DND-41 (cell line): ENCODE results near the gene GC.

ENCODE experiments used
- ATAC-seq: fragments of 200-7000 bp; cut with Tn5 transposase; 3 replicates; pipeline ENCODE4 v1.9.1; 2021; ENCODE audit warnings: low read depth; ENCODE audit not compliant: insufficient read depth
- DNase-seq: peaks from one replicate; pipeline ENCODE4 v3.0.0-alpha.2; 2020
- H2AFZ ChIP-seq: 2 replicates; pipeline ENCODE4 v1.6.0; 2012; ENCODE audit warnings: low read depth, low read length
- H3K27ac ChIP-seq: 2 replicates; pipeline ENCODE4 v1.5.1; 2012; ENCODE audit warnings: low read length, inconsistent platforms
- H3K27me3 ChIP-seq: fragments of 200-600 bp; sonication (generic); 2 replicates; pipeline ENCODE4 v1.6.0; 2012; ENCODE audit warnings: low read length, mild to moderate bottlenecking, inconsistent platforms; ENCODE audit not compliant: insufficient read depth, poor library complexity
- H3K36me3 ChIP-seq: 2 replicates; pipeline ENCODE4 v1.5.1; 2012; ENCODE audit warnings: low read length, inconsistent platforms; ENCODE audit not compliant: insufficient read depth
- H3K4me1 ChIP-seq: 2 replicates; pipeline ENCODE4 v1.5.1; 2012; ENCODE audit warnings: mild to moderate bottlenecking, low read length; ENCODE audit not compliant: insufficient read depth
- H3K4me2 ChIP-seq: 2 replicates; pipeline ENCODE4 v1.6.0; 2012; ENCODE audit warnings: mild to moderate bottlenecking, moderate library complexity, low read length, inconsistent platforms; ENCODE audit not compliant: insufficient read depth
- H3K4me3 ChIP-seq, 2 experiments: fragments of 200-600 bp in 1 of 2; shearing (Covaris generic) in 1 of 2; 2 replicates each; pipeline ENCODE4 v1.5.1; 2012 to 2016; ENCODE audit warnings: inconsistent platforms in 2 of 2, low read length in 2 of 2, mild to moderate bottlenecking in 2 of 2, low read depth in 1 of 2, moderate library complexity in 1 of 2
- H3K79me2 ChIP-seq: 2 replicates; pipeline ENCODE4 v1.6.0; 2012; ENCODE audit warnings: low read length, inconsistent platforms; ENCODE audit not compliant: insufficient read depth
- H3K9ac ChIP-seq: 2 replicates; pipeline ENCODE4 v1.6.0; 2012; ENCODE audit warnings: low read depth, mild to moderate bottlenecking, inconsistent platforms, low read length, moderate library complexity
- H3K9me3 ChIP-seq: 2 replicates; pipeline ENCODE4 v1.5.1; 2012; ENCODE audit warnings: low read length, moderate library complexity, mild to moderate bottlenecking, inconsistent platforms; ENCODE audit not compliant: insufficient read depth, severe bottlenecking
- H4K20me1 ChIP-seq: 2 replicates; pipeline ENCODE4 v1.6.0; 2012; ENCODE audit warnings: low read length; ENCODE audit not compliant: insufficient read depth
- CTCF ChIP-seq: IDR thresholded peaks from 2 replicates; pipeline ENCODE4 v1.5.1; 2012; ENCODE audit warnings: borderline replicate concordance, low read length, moderate library complexity, mild to moderate bottlenecking; ENCODE audit not compliant: poor library complexity, severe bottlenecking; ENCODE audit errors: extremely low read depth
- EZH2 ChIP-seq: IDR thresholded peaks from 3 replicates; pipeline ENCODE4 v1.6.1; 2012; ENCODE audit warnings: borderline replicate concordance, low read depth, mild to moderate bottlenecking, moderate library complexity, low read length, inconsistent platforms; ENCODE audit not compliant: severe bottlenecking

GC gene

GRCh38 chr4:71771613-71772012, 12.3 kb downstream of the GC start:
- H2AFZ ChIP-seq = no peak overlapping the region
- no peak for ATAC-seq
- no peak overlapping the region for H3K27ac ChIP-seq
- H3K36me3 ChIP-seq = no peaks in the 10 kb centered on the region
- H3K9ac ChIP-seq = no peak overlapping the region
- TF ChIP-seq EZH2 (no peak), CTCF (no peak)
- H3K79me2 ChIP-seq = no peaks in the 10 kb centered on the region
- H3K27me3 ChIP-seq = no peaks in the 10 kb centered on the region
- H3K4me3 ChIP-seq = no peak overlapping the region
- no peaks in the 10 kb centered on the region for H3K4me1 ChIP-seq
- H3K4me2 ChIP-seq = no peak overlapping the region
- no peaks in the 10 kb centered on the region for H4K20me1 ChIP-seq
- no peak for DNase-seq
- H3K9me3 ChIP-seq = no peaks in the 10 kb centered on the region

- DNase-seq (no peak), ATAC-seq (no peak)
- Histone ChIP-seq H3K79me2 (no peaks in the 10 kb centered on the region), H3K27me3 (no peaks in the 10 kb centered on the region), H2AFZ (no peak overlapping the region), H3K36me3 (no peaks in the 10 kb centered on the region), H3K27ac (no peak overlapping the region), H3K4me2 (no peak overlapping the region), H4K20me1 (no peaks in the 10 kb centered on the region), H3K9me3 (no peaks in the 10 kb centered on the region), H3K9ac (no peak overlapping the region), H3K4me3 (no peak overlapping the region), H3K4me1 (no peaks in the 10 kb centered on the region)
- TF ChIP-seq EZH2 (no peak), CTCF (no peak)
Measured at GRCh38 chr4:71769434-71769833, 14.4 kb downstream of the GC start.

- H2AFZ ChIP-seq = no peak overlapping the region
- no peaks in the 10 kb centered on the region for H3K79me2 ChIP-seq
- H3K9me3 ChIP-seq = no peaks in the 10 kb centered on the region
- TF ChIP-seq CTCF (no peak), EZH2 (no peak)
- no peaks in the 10 kb centered on the region for H3K36me3 ChIP-seq
- H3K27ac ChIP-seq = no peak overlapping the region
- H3K27me3 ChIP-seq = no peaks in the 10 kb centered on the region
- H3K4me1 ChIP-seq = no peaks in the 10 kb centered on the region
- DNase-seq (no peak), ATAC-seq (no peak)
- H3K4me3 ChIP-seq = no peak overlapping the region
- no peak overlapping the region for H3K4me2 ChIP-seq
- H3K9ac ChIP-seq = no peak overlapping the region
- no peaks in the 10 kb centered on the region for H4K20me1 ChIP-seq
Measured at GRCh38 chr4:71768123-71768522, 15.8 kb downstream of the GC start.

GRCh38 chr4:71765821-71766383, 18.0 kb downstream of the GC start:
- Histone ChIP-seq H3K36me3 (no peaks in the 10 kb centered on the region), H3K4me1 (no peaks in the 10 kb centered on the region), H3K79me2 (no peaks in the 10 kb centered on the region), H3K4me3 (no peak overlapping the region), H3K27me3 (no peaks in the 10 kb centered on the region), H3K4me2 (no peak overlapping the region), H3K27ac (no peak overlapping the region), H3K9ac (no peak overlapping the region), H4K20me1 (no peaks in the 10 kb centered on the region), H3K9me3 (no peaks in the 10 kb centered on the region), H2AFZ (no peak overlapping the region)
- DNase-seq (no peak), ATAC-seq (no peak)
- TF ChIP-seq EZH2 (no peak), CTCF (no peak)
